GM21786 (cell line): ENCODE data around the gene LRRK1.

Source experiments
- ATAC-seq: cut with Tn5 transposase; IDR thresholded peaks from one replicate; pipeline ENCODE4 v1.9.1; 2021; ENCODE audit not compliant: unreplicated experiment

The LRRK1 gene

GRCh38 chr15:101001796-101002195 lies 82.6 kb downstream of the LRRK1 start:
- ATAC-seq: no peak

- ATAC-seq: no peak
These were observed 83.9 kb downstream of the LRRK1 start for GRCh38 chr15:101003081-101003480.

- ATAC-seq: no peak
These were observed 84.5 kb downstream of the LRRK1 start for GRCh38 chr15:101003706-101004105.

- no peak for ATAC-seq
These were observed 85.3 kb downstream of the LRRK1 start for GRCh38 chr15:101004500-101004899.

DNA sequence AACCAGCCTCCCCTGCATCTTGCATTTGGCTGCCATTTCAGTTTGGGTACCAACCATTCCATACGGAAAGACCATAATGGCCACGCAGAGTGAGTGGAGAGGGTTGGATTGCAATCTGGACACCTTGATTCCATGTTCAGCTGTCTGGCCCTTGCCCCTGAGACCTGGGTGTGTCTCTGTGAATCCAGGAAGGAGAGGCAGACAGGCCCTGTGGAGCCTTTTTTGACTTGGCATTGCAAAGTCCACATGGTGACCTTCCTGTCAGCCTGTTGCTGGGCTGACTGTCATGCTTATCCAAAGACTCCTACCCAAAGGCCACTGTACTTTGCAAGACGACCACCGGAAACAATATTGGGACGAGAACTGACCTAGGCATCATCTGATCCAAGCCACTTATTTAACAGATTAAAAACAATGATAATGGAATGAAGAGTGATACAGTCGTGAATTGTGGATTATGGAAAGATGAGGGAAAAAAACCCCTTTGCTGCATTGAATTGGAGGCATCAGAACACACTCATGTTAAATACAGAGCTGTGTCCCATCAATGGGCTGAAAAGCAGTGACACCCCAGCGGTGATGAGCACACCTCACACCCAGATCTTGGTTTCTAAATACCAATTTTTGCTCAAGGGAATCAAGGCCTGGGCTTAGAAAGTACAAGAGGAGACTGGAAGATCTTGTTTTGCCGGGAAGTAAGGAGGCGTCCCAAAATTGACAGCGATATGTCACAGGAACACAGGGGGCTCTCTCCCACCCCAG lies 86.0 kb downstream of the LRRK1 start:
- ATAC-seq: no peak

DNA sequence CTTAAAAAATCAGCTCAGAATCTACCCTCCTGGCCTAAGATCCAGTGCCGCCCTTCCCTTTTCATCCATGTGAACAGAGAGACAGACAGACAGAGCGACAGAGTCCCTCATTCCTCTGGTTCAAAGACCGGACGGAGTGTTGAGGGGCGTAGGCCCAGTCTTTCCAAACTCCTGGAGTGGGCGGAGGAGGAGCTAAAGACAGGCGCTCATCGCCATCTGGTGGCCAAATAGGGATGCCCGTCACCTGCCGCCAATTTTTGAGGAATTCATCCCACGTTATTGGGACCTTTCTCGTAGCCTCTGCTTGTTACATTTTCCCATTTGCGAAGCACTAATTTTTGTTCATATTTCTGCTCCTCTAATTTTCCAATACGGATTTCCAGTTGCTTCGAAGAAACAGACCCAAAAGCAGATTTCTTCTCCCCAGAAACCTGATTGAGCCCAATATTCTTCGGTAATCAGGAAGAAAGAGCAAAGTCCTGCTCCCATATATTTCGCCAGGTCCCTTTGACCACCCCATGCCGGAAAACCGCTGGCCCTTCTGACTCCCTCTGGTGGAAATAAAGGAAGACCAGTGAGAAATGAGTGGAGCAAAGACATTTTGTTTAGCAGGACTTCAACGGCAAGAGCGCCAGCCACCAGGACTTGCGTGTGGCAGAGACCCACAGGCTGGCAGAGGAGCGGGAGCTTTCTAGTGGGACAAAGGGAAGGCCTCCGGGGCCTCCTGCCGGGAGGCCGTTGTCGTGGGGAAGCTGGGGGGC lies 88.0 kb downstream of the LRRK1 start:
- no peak for ATAC-seq

GRCh38 chr15:101008158-101009139 lies 89.3 kb downstream of the LRRK1 start:
- peak; percentile 83 for ATAC-seq

DNA sequence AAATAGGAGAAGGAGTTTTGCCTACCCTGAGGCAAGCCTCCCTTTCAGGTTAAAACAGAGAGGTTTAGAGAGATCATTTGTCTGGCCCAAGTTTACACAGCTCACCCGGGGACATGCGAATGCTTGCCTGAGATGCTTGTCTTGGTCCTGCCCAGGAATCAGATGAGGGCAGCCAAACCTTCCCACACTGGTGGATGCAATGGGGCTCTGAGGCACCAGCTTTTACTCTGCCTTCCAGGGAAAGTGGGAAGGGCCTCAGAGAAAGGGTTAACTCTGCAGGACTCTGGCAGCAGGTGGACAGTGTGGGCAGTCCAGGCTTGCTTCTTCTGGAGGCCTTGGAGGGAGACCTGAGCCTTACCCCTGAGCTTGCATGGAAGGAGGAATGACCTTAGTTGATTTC lies 90.0 kb downstream of the LRRK1 start:
- no peak for ATAC-seq

DNA sequence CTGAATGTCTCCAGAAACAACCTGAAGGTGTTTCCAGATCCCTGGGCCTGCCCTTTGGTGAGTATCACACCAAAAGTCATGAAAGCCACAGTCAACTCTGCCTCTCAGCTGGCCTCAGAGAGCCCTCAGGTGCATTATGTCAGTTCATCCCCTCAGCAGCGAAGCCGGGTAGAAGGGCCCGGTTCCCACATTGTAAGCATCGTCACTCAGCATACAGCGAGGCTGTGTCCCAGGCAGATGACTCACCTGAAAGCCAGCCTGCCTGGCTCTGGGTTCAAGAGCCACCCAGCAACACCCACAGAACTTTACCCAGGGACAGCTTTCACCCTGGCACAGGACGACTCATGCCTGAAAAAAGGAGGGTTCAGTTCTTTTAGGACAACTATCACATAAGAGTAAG lies 91.6 kb downstream of the LRRK1 start:
- no peak for ATAC-seq

DNA sequence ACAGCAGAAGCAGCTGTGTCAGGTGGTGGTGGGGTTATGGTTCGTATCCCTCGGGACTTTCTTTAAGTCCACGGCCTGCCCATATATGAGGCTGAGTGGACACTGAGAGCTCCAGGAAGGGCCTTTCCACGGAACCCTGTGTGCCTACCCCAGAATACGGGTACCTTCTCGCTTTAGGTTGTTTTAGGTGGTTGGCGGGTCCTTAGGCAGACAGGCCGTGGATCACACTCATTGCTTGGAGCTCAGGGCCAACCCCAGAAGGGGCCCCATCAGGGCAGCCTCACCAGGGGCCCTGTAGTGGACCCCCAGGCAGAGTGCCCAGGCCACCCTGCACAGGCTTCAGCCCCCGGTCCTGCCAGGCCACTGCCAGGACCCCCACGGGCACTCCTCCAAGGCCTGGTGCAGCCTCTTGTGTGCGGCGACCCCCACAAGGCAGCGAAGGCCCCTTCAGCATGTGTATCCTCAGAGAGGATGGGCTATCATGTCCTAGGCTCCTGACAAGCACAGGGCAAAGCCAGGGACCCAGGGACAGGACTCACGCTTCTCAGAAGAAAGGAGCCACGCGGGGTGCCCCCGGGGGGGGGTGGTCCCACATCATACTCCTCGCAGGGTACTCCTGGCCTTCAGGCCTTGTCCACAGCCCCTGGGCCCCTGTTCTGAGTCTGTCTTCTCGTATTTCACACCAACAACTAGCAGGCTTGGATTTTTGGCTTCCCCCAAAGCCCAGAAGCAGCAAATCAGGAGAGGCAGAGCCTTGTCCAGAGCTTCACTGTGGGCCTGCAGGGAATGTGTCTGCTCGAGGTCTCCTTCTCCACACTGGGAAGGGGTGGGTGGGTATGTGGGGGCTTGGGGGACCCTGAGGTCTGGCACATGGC lies 93.4 kb downstream of the LRRK1 start:
- no peak for ATAC-seq

DNA sequence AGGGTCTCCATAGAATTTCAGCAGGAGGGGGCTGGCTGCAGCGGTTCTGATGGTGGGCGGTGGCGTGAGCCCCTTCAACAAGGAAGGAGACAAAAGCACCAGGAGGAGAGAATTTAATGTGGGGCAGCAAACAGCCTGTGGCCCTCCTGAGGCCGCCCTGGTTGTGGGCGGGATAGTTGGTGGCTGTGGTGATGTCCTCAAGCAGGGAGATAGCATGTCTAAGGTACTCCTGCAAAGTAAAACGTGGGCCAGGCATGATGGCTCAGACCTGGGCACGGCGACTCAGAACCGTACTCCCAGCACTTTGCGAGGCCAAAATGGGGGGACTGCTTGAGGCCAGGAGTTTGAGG lies 94.0 kb downstream of the LRRK1 start:
- ATAC-seq: no peak

DNA sequence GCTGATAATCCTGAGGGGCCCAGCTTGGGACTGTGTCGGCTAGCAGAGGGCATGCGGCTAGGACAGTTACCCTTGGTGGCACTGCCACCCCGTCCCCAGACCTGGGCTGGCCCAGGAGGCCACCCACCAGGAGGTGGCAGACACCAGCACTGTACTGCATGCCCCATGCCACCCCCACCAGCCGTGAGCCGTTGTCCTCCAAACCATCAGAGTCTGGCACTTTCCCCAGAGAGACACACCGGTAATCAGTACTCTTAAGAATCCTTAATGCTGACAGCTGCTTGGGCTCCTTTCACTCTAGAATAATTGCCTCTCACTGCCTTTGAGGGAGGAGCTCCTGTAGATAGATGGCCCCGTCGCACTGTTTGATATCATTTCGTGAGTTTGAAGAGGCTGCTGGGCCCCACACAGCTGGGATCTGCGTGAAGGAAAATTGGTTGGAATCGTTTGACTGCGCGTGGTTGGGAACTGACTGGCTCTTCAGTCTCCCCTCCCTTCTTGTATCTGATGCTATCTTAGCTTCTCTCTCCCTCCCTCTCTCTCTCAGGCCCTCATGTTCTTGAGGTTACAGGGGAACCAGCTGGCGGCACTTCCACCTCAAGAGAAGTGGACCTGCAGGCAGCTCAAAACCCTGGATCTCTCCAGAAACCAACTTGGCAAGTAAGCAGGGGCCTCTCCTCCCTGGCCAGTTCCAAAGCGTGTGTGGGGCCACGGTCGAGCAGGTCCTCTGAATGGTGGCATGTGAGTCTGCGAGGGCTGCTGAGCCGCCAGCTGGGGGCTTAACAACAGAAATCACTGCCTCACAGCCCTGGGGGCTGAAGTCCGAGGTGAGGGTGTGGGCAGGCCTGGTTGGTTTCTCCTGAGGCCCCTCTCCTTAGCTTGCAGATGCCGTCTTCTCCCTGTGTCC lies 94.9 kb downstream of the LRRK1 start:
- ATAC-seq: no peak

DNA sequence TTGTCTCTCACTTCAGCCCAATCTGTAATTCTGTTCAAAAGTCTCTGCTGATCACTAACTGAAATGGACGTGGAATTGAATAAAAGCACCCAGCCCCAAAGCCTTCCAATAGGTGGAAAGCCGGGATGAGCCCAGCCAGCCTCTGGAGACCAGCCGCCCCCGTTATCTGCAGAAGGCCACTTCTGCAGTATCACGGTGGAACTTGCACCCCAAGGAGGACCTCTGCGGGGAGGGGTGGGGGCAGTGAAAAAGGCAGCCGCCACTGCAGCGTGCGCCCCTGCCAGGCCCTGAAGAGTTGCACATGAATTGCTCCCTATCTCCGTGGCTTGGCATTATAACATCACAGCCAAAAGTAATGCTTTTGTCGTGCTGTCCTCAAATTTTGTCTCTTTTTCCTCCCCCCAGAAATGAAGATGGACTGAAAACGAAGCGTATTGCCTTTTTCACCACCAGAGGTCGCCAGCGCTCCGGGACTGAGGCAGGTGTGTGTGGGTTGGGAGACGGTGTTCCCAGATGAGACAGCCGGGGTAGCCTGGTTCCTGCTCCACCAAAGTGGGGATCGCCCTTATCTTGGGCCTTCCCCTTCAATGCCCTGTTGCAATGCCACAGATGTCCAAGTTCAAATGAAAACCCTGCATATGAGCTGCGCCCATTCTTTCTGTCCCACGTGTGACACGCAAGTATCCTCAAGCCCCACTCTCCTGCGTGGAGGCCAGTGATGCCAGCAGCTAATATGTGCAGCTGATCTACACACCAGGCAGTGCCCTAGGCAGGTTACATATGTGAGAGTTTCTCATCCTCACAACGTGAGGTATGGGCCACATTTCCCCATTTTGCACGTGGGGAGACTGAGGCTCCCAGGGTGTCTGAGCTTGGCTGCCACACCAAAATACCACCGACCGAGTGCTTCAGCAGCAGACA lies 96.0 kb downstream of the LRRK1 start:
- no peak for ATAC-seq

DNA sequence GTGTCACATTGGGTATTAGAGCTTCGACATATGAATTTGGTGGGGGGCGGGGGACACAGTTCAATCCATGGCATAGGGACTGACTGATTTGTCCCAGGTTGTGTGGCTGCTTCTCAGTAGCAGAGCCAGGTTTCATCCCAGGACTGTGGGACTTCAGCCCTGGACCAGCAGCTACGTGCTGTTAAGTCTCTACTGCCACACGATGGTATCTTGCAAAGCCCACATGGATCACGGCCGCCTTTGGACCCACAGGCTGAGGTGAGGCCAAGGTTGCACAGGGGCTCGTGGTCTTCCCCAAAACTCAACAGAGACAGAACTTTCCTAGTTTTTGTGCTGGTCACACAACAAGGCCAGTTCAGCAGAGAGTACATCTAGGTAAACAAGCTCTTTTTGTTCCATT lies 97.4 kb downstream of the LRRK1 start:
- ATAC-seq: no peak

- no peak for ATAC-seq
These were observed 98.1 kb downstream of the LRRK1 start for GRCh38 chr15:101017093-101017754.

GRCh38 chr15:101018016-101018415 lies 98.9 kb downstream of the LRRK1 start:
- ATAC-seq: no peak

GRCh38 chr15:101018450-101018849 lies 99.3 kb downstream of the LRRK1 start:
- ATAC-seq: no peak

DNA sequence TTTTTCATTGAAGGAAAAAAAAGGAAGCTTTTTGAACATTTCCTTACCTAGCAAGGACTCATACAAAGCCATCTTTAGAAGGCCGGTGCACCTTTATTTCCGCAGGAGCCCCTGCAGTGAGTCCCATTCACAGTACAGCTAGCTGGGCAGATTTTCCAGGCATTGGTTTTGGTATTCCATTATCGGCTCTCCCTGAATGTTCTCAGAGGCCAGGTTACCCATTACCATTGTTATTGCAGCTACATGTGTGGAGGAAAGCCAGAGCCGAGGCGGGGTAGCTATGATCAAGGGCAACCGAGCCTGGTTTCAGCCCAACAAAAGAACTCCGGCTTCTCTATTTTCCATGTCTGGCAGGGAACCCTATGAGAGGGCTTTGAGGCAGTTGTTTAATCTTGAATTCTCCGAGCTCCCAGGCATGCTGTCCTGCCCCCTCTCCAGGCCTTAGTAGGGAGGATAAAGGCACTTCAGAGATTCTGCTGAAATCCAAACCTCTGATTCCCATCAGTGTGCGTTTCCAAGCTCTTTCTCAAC lies 100.3 kb downstream of the LRRK1 start:
- no peak for ATAC-seq
